ENCODE measurements around the gene NTMT1. TPM values are rescaled to one million over a fixed set of nuclear protein-coding genes. Genes with fewer than 3 reads are reported as not detected.
"Not testable (repeated sequence)": the region's sequence is repeated elsewhere in the genome, so short reads cannot be mapped to it uniquely, and the experiment has no call there.

The NTMT1 gene
- total and polyA plus RNA-seq, 10 donors: 22.8 to 50.5 (median 36.6) TPM

GRCh38 chr9:129661029-129661428, 35.1 kb downstream of the NTMT1 start:
- Histone ChIP-seq H3K4me1 (peaks cover 0 to 15% (median 11%) of the 10 kb centered on the region in 6 donors), H3K4me3 (no peak overlapping the region), H3K36me3 (no peaks in the 10 kb centered on the region), H3K27me3 (replicated peaks in 1 of 7) (peaks cover 0 to 40% (median 11%) of the 10 kb centered on the region in 7 donors), H3K9me3 (no peaks in the 10 kb centered on the region), H3K27ac (no peak overlapping the region)
- intact Hi-C loops (cut with DNase I; ENCODE audit: low total_unique reads): no loop called here
- TF ChIP-seq POLR2A (IDR thresholded peaks at IDR 0.05) (no peak), POLR2AphosphoS5 (IDR thresholded peaks at IDR 0.05) (no peak)
- TF ChIP-seq, protein P1, sequence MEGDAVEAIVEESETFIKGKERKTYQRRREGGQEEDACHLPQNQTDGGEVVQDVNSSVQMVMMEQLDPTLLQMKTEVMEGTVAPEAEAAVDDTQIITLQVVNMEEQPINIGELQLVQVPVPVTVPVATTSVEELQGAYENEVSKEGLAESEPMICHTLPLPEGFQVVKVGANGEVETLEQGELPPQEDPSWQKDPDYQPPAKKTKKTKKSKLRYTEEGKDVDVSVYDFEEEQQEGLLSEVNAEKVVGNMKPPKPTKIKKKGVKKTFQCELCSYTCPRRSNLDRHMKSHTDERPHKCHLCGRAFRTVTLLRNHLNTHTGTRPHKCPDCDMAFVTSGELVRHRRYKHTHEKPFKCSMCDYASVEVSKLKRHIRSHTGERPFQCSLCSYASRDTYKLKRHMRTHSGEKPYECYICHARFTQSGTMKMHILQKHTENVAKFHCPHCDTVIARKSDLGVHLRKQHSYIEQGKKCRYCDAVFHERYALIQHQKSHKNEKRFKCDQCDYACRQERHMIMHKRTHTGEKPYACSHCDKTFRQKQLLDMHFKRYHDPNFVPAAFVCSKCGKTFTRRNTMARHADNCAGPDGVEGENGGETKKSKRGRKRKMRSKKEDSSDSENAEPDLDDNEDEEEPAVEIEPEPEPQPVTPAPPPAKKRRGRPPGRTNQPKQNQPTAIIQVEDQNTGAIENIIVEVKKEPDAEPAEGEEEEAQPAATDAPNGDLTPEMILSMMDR (IDR thresholded peaks at IDR 0.05 in 8 of 11, conservative IDR thresholded peaks at IDR 0.05 in 3 of 11): no peak
- no peak for DNase-seq
- 61 to 88% (median 81%) methylated on average over 2 of the region's 2 CpGs for WGBS, 5 donors

DNA sequence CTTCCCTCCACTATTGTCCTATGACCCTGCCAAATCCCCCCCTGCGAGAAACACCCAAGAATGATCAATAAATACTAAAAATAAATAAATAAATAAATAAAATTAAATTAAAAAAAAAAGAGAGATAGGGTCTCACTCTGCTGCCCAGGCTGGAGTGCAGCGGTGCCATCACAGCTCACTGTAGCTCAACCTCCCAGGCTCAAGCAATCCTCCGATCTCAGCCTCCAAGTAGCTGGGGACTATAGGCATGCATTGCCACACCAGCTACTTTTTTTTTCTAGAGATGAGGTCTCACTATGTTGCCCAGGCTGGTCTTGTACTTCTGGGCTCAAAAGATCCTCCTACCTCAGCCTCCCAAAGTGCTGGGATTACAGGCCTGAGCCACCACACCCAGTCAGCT, 36.3 kb downstream of the NTMT1 start:
- H3K9me3 ChIP-seq; DNase-seq; intact Hi-C loops (cut with DNase I; ENCODE audit: low total_unique reads); H3K27ac ChIP-seq; H3K4me3 ChIP-seq; H3K36me3 ChIP-seq: not testable (repeated sequence)
- Histone ChIP-seq H3K27me3 (replicated peaks in 1 of 7) (peaks cover 0 to 53% (median 23%) of the 10 kb centered on the region in 7 donors), H3K4me1 (peaks cover 0 to 23% (median 18%) of the 10 kb centered on the region in 6 donors)
- 61 to 78% (median 64%) methylated on average over 3 of the region's 3 CpGs for WGBS, 5 donors

GRCh38 chr9:129664746-129665388, 38.9 kb downstream of the NTMT1 start:
- Histone ChIP-seq H3K27ac (no peak overlapping the region), H3K4me1 (peaks cover 0 to 23% (median 18%) of the 10 kb centered on the region in 6 donors), H3K4me3 (peak overlapping the region; percentile 14 to 68 (median 40)), H3K9me3 (no peaks in the 10 kb centered on the region), H3K36me3 (no peaks in the 10 kb centered on the region), H3K27me3 (replicated peaks in 1 of 7) (peaks cover 0 to 72% (median 30%) of the 10 kb centered on the region in 7 donors)
- 9 to 16% (median 11%) methylated on average over 20 to 36 of the region's 36 CpGs for WGBS, 5 donors
- intact Hi-C loops (cut with DNase I; ENCODE audit: low total_unique reads): no loop called here
- no peak for TF ChIP-seq POLR2A (IDR thresholded peaks at IDR 0.05)
- TF ChIP-seq, protein P1 (IDR thresholded peaks at IDR 0.05 in 8 of 11, conservative IDR thresholded peaks at IDR 0.05 in 3 of 11): no peak
- TF ChIP-seq POLR2AphosphoS5 (IDR thresholded peaks at IDR 0.05): no peak
- no peak for DNase-seq

DNA sequence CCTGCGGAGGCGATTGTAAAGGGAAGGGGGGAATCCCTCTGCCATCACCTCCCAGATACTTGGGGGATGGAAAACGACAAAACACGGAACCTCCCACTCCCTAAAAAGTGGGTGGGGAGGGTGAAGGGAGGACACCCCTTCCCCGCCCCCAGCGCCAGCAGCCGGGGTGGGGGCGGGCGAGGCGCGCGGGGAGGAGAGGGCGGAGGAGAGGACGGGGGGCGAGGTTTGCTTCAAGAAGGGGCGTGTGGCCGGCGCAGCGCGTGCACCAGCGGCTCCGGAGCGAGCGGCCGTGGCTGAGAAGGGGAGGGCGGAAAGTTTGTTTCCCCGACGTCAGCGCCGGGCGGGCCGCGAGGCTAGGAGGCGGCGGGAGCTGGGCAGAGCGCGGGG, 39.4 kb downstream of the NTMT1 start, which contains the start of gene PRRX2:
TSS of gene PRRX2 (plus strand) at position 259 of the 387 bp plus-strand sequence. CDS start 221 bp downstream, outside the sequence.
- intact Hi-C loops (cut with DNase I; ENCODE audit: low total_unique reads): no loop called here
- no peak for DNase-seq
- Histone ChIP-seq H3K9me3 (no peaks in the 10 kb centered on the region), H3K27ac (no peak within 1 kb of the TSS), H3K4me3 (peak within 1 kb of the TSS; percentile 14 to 68 (median 40)), H3K36me3 (no peaks in the 10 kb centered on the region), H3K4me1 (peaks cover 0 to 23% (median 18%) of the 10 kb centered on the region in 6 donors), H3K27me3 (replicated peaks in 1 of 7) (peaks cover 0 to 72% (median 30%) of the 10 kb centered on the region in 7 donors)
- 0 to 2% (median 1%) methylated on average over 4 to 37 of the region's 37 CpGs for WGBS, 5 donors
- TF ChIP-seq POLR2AphosphoS5 (IDR thresholded peaks at IDR 0.05): no peak
- TF ChIP-seq, protein P1 (IDR thresholded peaks at IDR 0.05 in 8 of 11, conservative IDR thresholded peaks at IDR 0.05 in 3 of 11): no peak

Data from spleen (tissue), 11 donors.